Loucy (cell line): ENCODE measurements around the gene ABI3.
"Not testable (repeated sequence)": the region's sequence is repeated elsewhere in the genome, so short reads cannot be mapped to it uniquely, and the experiment has no call there.

ENCODE experiments used
- H2AFZ ChIP-seq: fragments of 200-600 bp; sonication (generic); 2 replicates; pipeline ENCODE4 v1.6.0; 2016; ENCODE audit warnings: antibody characterized with exemption, mild to moderate bottlenecking, low read length, moderate library complexity
- H3F3A ChIP-seq: fragments of 200-600 bp; 2 replicates; pipeline ENCODE4 v1.6.0; 2016; ENCODE audit warnings: antibody characterized with exemption, low read depth, mild to moderate bottlenecking
- H3K27me3 ChIP-seq: fragments of 200-600 bp; sonication (generic); 2 replicates; pipeline ENCODE4 v1.6.1; 2014; ENCODE audit warnings: low read length, mild to moderate bottlenecking; ENCODE audit not compliant: insufficient read depth, poor library complexity, severe bottlenecking
- H3K36me3 ChIP-seq: fragments of 200-600 bp; sonication (generic); 2 replicates; pipeline ENCODE4 v1.6.1; 2016; ENCODE audit warnings: low read length; ENCODE audit not compliant: insufficient read depth
- H3K4me1 ChIP-seq: fragments of 200-600 bp; sonication (generic); 2 replicates; pipeline ENCODE4 v1.5.1; 2014; ENCODE audit warnings: low read length, mild to moderate bottlenecking; ENCODE audit not compliant: insufficient read depth, poor library complexity, severe bottlenecking
- H3K4me2 ChIP-seq: fragments of 200-600 bp; sonication (generic); 2 replicates; pipeline ENCODE4 v1.6.0; 2014; ENCODE audit warnings: antibody characterized with exemption, low read length, low read depth, mild to moderate bottlenecking; ENCODE audit not compliant: poor library complexity, severe bottlenecking
- H3K4me3 ChIP-seq: fragments of 200-600 bp; sonication (generic); 2 replicates; pipeline ENCODE4 v1.5.1; 2014; ENCODE audit warnings: low read length, mild to moderate bottlenecking, mixed read lengths; ENCODE audit not compliant: poor library complexity, severe bottlenecking
- H3K79me2 ChIP-seq: fragments of 200-600 bp; sonication (generic); 2 replicates; pipeline ENCODE4 v1.6.1; 2014; ENCODE audit warnings: low read length; ENCODE audit not compliant: insufficient read depth
- H3K9ac ChIP-seq: fragments of 200-600 bp; sonication (generic); 2 replicates; pipeline ENCODE4 v1.6.0; 2014; ENCODE audit warnings: mild to moderate bottlenecking, low read depth, low read length, moderate library complexity; ENCODE audit not compliant: poor library complexity, severe bottlenecking
- H3K9me2 ChIP-seq: fragments of 200-600 bp; sonication (generic); replicated peaks from 2 replicates; pipeline ENCODE4 v1.6.1; 2016; ENCODE audit warnings: low read depth, low read length, mixed read lengths
- H3K9me3 ChIP-seq: fragments of 200-600 bp; sonication (generic); 2 replicates; pipeline ENCODE4 v1.6.1; 2014; ENCODE audit warnings: mild to moderate bottlenecking, antibody characterized with exemption, low read length, low read depth; ENCODE audit not compliant: insufficient read depth
- H4K20me1 ChIP-seq: fragments of 200-600 bp; sonication (generic); 2 replicates; pipeline ENCODE4 v1.6.0; 2014; ENCODE audit warnings: antibody characterized with exemption, low read length, mild to moderate bottlenecking; ENCODE audit not compliant: insufficient read depth, poor library complexity, severe bottlenecking
- CTCF ChIP-seq: fragments of 200-600 bp; sonication (generic); conservative IDR thresholded peaks from 2 replicates; pipeline ENCODE4 v1.5.1; 2014; ENCODE audit warnings: mild to moderate bottlenecking, antibody characterized with exemption, low read length
- EZH2phosphoT487 ChIP-seq: fragments of 200-600 bp; IDR thresholded peaks from 2 replicates; pipeline ENCODE4 v1.6.1; 2018; ENCODE audit warnings: antibody characterized with exemption, mild to moderate bottlenecking, moderate library complexity, borderline replicate concordance

The ABI3 gene

GRCh38 chr17:49260817-49261291, 50.3 kb downstream of the ABI3 start:
- peak overlapping the region; percentile 65; the same call in 1 of the 2 replicates for H2AFZ ChIP-seq
- no peaks in the 10 kb centered on the region for H3K36me3 ChIP-seq
- no peaks in the 10 kb centered on the region for H3F3A ChIP-seq
- H3K79me2 ChIP-seq, result no peaks in the 10 kb centered on the region
- no peaks in the 10 kb centered on the region for H3K27me3 ChIP-seq
- peak overlapping the region; percentile 64 for H3K4me2 ChIP-seq
- TF ChIP-seq CTCF, result no peak
- TF ChIP-seq EZH2phosphoT487, result no peak
- H3K9me3 ChIP-seq, result no peaks in the 10 kb centered on the region
- peak overlapping the region; percentile 71 for H3K4me3 ChIP-seq
- H4K20me1 ChIP-seq, result no peaks in the 10 kb centered on the region
- no peak overlapping the region for H3K9ac ChIP-seq
- peaks cover 6% of the 10 kb centered on the region for H3K4me1 ChIP-seq
- H3K9me2 ChIP-seq, result no peaks in the 10 kb centered on the region

- H4K20me1 ChIP-seq, H3K4me1 ChIP-seq, H3K79me2 ChIP-seq, H3K9me3 ChIP-seq, H3K36me3 ChIP-seq, H3K9me2 ChIP-seq, H3K27me3 ChIP-seq, H3K4me2 ChIP-seq, H3F3A ChIP-seq, H3K4me3 ChIP-seq, H3K9ac ChIP-seq, H2AFZ ChIP-seq: not testable (repeated sequence)
Observed at GRCh38 chr17:49261540-49261939, 51.0 kb downstream of the ABI3 start.

GRCh38 chr17:49266233-49266632, 55.7 kb downstream of the ABI3 start:
- Histone ChIP-seq H3K36me3 (no peaks in the 10 kb centered on the region), H3K4me2 (no peak overlapping the region), H3K27me3 (no peaks in the 10 kb centered on the region), H3K79me2 (no peaks in the 10 kb centered on the region), H3K4me3 (no peak overlapping the region), H2AFZ (no peak overlapping the region), H3K4me1 (peaks cover 2% of the 10 kb centered on the region), H4K20me1 (no peaks in the 10 kb centered on the region), H3K9me3 (no peaks in the 10 kb centered on the region), H3F3A (no peaks in the 10 kb centered on the region), H3K9ac (no peak overlapping the region), H3K9me2 (no peaks in the 10 kb centered on the region)
- TF ChIP-seq EZH2phosphoT487 (no peak), CTCF (no peak)

DNA sequence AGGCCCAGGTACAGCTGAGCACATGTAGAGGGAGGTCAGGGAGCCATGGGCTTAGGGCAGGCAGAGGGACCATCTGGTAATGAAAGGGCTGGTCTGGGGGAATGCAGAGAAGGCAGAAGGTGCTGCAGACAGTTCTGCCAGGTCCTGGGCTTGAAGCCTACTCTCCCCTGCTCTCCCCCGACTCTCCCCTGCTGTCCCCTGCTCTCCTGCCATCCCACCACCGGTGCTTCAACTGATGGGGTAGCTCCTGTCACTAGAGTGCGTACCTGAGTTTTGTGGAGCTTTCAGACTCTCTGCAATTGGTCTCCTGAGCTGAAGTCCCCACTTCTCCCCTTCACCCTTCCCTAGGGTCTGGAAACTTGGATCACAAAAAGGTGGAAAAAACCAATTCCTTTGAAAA, 57.4 kb downstream of the ABI3 start:
- H3K4me1 ChIP-seq, result no peaks in the 10 kb centered on the region
- H3F3A ChIP-seq, result no peaks in the 10 kb centered on the region
- no peaks in the 10 kb centered on the region for H3K9me2 ChIP-seq
- H2AFZ ChIP-seq, result no peak overlapping the region
- no peaks in the 10 kb centered on the region for H3K9me3 ChIP-seq
- no peaks in the 10 kb centered on the region for H3K27me3 ChIP-seq
- no peaks in the 10 kb centered on the region for H3K79me2 ChIP-seq
- no peak overlapping the region for H3K4me2 ChIP-seq
- TF ChIP-seq EZH2phosphoT487 (no peak), CTCF (no peak)
- no peak overlapping the region for H3K9ac ChIP-seq
- no peaks in the 10 kb centered on the region for H4K20me1 ChIP-seq
- H3K4me3 ChIP-seq, result no peak overlapping the region
- H3K36me3 ChIP-seq, result no peaks in the 10 kb centered on the region
